ENCODE data around the gene USP20.

Gene USP20

DNA sequence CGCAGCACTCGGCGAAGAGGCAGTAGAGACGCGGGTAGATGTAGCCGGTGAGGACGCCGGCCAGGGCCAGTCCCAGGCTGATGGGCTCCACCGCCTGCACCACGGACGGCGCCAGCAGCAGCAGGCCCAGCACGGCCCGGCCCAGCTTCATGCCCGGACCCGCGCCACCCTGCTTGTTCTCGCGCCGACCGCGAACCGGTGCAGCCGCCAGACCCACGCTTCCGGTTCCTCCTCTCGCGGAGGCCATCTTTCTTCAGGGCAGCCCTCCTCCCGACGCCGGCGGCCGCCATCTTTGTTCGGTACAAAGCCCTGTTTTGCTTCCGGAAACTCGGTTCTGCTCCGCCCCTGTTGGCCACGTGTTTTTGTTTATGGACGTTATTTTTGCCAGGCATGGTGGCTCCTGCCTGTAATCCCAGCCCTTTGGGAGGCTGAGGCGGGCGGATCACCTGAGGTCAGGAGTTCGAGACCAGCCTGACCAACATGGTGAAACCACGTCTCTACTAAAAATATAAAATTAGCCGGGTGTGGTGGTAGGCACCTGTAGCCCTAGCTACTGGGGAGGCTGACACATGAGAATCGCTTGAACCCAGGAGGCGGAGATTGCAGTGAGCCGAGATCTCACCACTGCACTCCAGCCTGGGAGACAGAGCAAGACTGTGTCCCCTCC lies 11.2 kb upstream of the USP20 start, which contains the start of gene TOR1A:
TOR1A (minus strand) TSS at position 202 of the 667 bp plus-strand sequence; CDS start at position 151, 51 bp downstream.
- DNase-seq = peak; percentile 91

DNA sequence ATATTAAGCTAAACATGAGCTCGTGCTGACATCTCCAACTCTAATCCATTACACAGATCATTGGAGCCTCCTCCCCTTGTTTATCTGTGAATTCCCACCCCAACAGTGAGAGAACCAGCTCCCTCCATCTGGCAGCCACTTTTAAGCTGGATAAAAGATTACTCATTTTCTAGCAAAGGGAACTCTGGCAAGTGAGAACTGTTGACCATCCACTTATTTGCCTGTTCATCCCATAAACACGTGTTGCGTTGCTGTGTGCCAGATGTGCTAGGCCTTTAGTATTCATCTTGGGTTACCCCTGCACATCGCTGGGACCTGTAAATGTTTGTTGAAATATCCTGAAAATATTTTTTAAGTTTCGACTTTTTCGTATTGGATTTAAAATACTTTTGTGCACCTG lies 8.9 kb upstream of the USP20 start:
- DNase-seq = no peak

DNA sequence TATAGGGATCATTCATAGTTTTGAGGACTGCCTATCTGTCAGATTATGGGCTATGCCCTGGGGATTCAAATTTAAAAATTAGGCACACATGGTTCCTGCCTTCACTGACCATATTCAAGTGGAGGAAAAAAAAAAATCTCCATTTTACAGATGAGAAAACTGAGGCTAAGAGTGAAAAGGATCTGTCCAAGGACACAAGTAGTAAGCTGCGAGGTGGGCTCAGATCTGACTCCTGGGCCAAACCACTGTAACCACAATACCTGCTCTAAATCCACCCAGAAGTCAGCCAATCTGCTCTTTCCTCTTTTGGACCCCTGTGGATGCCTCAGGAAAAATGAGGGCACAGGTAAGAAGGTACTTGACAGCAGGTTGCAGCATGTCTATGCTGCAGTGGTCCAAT lies 8.5 kb upstream of the USP20 start:
- DNase-seq = no peak

DNA sequence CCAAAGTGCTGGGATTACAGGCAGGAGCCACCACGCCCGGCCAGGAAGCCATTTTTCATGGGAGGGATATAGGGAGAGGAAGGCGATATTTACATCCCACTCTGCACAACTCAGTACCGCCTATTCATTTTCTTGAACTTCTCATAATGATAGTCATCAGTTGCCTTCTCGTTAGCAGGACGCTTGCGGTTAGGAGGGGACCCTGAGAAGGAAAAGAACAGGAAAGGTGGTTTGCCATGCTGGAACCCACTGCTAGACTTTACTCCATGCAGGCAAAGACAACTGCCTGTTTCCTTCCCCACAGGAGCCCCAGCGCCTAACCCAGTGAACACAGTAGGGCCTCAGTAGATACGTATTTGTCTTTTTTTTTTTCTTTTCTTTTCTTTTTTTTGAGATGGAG lies 7.2 kb upstream of the USP20 start:
- DNase-seq = no peak

DNA sequence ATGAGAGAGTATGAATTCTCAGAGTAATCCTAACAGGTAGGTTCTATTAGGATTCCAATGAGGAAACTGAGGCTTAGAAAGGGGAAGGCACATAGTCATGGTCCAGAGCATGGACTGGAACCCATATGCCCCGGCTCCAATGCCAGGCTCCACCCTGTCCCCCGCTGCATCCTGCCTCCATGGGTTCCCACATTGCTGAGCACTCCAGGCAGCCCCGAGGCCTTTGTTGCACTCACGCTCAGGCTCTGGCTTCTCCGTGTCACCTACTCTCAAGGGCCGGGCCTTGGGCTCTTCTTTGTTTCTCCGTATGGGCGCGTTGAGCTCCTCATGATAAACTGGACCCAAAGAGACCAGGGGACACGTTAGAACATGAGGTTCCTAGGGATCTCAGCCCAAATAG lies 6.3 kb upstream of the USP20 start:
- DNase-seq = no peak

DNA sequence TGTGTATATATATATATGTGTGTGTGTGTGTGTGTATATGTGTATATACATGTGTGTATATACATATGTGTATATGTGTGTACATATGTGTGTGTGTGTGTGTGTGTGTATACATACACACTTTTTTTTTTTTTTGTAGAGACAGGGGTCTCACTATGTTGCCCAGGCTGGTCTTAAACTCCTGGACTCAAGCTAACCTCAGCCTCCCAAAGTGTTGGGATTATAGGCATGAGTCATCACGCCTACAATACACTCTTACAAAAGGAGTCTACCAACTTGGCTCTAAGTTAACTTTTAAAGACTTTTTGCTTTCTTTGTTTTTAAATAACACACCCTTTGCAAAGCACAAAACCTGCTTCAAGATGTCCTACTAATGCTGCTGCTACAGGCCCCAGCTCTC lies 2.3 kb upstream of the USP20 start:
- no peak for DNase-seq

DNA sequence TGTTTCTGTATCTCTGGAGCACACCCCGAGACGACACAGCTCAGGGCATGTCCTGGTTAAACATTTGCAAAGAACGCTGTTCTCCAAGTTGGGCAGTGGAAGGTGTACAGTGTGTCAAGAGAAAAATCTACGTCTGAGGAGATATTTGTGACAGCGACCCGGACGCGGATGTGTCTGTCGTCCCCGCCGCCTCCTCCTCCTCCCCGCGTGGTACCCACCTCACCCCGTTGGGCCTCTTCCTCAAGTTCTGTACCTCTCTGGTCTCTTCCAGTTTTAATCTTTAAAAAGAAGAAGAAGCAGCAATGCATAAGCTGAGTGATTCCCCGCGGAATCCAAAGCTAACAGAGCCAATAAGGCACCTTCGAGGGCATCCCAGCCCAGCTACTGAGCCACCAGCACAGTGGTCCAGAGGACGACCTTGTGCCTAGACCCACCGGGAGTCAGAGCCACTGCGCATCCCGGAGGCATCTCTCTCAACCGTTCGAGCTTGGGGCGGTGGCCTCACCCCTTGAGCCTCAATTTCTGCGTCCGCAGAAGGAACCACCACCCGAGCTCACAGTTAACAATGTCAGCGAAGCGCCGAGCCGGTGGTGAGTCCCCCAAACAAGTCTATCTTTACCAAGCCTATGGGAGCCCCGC lies 650 bp upstream of the USP20 start:
- peak; percentile 11 for DNase-seq

DNA sequence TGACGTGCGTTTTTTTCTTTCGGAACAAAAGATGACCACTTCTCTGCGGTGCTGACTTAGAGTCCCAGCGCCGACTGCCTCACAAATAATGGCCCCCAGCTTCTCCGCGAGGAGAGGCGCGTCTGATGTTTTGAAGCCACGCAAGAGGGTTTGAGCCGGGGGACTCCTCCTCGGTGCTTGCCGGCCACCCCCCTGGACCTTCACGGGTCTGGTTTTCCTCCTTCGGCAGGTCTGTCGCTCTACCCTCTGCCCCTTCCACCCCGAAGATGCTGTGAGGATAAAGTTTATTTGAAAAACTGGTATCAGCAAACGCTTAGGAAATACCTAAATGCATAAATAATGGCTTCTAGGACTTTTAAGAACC lies 584 bp downstream of the USP20 start:
- no peak for DNase-seq

DNA sequence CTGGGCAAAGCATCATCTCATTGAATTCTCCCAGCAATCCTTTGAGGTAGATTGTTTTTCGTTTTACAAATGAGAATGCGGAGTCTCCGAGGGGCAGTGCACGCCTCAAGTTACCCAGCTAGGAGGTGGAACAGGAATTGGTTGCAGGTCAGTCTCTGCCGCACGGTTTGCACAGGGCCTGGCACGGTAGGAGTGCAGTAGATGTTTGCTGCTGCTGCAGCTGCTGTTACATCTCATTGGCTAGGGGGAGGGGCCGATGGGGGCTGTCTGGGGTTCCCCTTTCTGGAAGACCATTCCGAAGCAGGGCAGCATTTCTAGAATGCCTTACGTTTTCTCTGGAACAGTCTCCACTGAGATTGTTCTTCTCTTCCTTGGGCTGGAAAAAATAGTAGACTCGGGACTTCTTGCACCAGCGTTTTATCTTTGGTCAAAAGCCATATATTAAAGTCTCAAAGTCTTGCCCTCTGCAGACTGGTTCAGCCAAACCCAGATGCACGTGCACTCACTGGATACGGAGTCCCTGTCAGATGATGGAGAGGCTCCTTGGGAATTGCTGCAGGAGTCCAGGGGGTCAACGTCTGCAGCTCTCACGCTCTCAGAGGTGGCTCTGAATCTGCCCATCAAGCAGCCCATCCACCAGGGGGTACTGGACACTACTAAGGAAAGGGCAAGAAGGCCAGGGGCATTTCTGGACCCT lies 1.2 kb downstream of the USP20 start:
- DNase-seq = peak; percentile 57

DNA sequence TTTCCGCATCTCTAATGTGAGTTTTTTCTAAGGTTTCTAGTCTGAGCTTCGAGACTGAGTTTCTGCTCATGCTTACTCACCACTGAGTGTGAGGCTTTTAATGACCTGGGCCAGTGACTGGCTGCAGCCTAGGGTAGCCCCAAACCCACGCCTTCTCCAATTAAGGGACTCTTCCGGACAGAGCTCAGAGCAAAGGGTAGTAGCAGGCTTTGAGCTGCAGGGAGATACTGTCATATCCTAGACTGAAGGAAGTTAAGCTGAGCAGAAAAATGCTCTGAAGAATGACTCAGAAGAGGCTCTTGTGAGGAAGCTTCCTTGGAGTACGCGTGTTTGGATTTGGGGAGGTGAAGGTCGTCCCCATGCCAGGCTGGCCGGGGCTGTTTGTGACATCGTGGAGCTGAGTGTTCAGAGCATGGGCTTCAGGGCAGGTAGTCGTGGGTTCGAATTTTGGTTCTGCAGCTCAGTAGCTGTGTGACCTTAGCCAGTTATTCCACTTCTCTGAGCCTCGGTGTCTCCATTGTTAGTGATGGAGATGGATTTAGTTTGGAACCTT lies 3.5 kb downstream of the USP20 start:
- no peak for DNase-seq

DNA sequence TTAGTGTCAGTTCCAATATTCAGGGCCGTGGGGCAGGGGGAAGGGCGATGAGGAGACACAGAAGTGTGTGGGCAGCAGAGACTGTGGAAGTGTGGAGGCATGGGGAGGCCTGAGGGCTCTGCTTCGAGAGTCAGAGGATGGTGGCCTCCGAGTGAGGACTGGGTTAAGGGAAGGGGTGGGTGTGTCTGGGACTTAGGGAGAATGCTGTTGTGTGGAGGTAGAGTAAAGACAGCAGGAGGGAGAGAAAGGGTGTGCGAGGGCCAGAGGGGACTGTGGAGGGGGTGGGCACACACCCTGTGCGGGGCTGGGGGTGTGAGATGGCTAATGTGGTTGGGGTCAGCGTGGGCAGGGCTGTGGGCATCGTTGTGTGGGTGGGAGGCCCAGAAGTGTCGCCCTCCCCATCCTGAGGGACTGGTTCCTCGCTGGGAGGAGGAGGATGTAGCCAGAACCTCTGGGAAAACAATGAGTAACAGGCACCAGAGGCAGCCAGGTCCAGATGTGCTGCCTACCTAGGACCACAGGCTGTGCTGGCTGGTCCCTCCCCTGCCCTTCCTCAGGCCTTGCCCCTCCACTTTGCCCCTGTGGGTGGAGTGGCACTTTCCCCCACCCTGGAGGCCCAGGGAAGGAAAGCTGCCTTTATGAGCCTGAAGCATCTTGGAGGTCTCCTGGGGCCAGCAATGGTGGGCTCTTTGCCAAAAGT lies 4.2 kb downstream of the USP20 start:
- no peak for DNase-seq

DNA sequence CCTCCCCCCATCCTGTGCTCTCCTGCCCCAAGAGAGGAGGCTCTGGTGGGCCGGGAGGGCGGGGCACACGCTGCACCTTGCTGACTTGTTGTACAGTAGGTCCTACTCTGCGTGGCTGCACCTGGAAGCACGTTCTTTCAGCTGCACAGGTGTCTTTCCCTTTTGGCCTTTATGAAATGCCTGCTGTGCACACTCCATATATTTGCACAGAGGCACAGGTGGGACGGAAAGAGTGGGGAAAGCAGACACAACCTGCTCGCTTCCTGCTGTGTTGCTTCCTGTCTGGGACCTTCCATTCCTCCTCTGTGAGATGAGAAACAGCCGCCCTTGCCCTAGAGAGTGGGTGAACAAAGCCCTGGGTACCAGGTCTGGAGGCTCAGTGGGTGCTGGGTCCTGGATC lies 4.8 kb downstream of the USP20 start:
- DNase-seq = no peak

DNA sequence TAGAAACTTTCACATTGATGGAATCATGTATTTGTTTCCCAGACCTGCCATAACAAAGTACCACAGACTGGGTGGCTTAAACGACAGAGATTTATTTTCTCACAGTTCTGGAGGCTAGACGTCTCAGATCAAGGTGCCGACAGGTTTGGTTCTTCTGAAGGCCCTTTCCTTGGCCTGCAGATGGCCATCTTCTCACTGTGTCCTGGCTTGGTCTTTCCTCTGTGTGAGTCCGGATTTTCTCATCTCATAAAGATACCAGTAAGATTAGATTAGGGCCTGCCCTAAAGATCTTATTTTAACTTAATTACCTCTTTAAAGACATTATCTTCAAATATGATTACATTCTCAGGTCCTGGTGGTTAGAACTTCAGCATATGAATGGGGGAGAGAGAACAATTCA lies 5.8 kb downstream of the USP20 start:
- DNase-seq = no peak

DNA sequence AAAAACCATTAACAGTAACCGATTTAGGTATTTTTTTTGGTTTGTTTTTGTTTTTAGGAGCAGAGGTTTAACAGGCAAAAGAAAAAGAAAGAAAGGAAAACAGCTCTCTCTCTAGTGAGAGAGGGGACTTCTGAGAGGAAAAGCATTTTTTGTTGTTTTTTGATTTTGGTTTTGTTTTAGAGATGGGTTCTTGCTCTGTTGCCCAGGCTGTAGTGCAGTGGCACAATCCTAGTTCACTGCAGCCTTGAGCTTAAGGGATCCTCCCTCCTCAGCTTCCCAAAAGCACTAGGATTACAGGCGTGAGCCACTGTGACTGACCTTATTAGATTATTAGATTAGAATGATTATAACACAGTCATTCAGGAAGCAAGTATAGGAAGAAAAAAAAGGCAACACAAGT lies 10.1 kb downstream of the USP20 start:
- no peak for DNase-seq

DNA sequence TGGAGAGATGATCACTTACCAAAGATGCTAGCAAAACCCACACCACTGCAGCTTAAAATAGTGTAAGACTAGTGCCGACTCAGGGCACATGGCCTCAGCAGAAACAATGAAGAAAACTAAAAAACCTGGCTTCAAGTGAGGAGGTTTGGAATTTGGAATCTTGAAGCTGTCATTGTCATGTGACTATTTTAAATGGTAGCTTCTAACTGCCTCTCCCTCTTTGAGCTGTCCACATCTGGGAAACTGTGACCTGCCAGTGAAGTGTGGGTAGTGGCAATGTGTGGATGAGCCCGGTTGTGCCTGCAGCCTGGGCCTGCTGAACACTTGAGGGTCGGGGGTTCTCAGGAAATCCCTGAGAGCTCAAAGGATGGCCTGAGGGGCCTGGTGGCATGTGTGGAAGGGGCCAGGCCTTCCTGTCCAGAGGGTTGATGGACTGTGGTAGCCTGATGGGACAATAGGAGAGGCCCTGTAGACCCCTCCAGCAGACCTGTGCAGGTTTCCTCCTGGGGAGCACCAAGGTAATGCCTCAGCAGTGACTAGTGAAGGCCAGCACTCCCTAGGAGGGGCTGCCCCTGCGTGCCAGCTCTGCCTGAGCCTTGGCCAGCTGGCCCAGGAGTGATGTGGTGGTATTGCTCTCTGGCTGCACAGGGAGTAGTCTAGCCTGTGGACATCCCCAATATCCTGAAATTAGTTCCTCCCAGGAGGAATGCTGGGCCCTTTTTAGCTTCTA lies 13.6 kb downstream of the USP20 start:
- DNase-seq = no peak

DNA sequence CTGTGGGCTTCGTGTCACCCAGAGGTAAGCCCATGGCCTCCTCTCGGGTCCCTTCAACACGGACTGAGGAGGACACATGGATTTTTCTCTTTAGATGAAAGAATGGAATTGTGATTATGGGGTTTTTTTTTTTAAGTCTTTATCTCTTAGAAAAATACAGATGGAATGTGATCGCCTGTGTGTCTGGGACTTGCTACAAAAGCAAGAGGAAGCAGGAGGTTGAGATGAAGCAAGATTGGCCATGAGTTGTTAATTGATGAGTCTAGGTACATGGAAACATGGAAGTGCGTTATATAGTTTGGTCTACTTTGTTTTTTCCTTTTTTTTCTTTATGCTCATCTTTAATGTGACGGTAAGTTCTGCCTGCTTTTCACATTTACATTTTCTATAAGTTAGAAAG lies 14.6 kb downstream of the USP20 start:
- DNase-seq = no peak

DNA sequence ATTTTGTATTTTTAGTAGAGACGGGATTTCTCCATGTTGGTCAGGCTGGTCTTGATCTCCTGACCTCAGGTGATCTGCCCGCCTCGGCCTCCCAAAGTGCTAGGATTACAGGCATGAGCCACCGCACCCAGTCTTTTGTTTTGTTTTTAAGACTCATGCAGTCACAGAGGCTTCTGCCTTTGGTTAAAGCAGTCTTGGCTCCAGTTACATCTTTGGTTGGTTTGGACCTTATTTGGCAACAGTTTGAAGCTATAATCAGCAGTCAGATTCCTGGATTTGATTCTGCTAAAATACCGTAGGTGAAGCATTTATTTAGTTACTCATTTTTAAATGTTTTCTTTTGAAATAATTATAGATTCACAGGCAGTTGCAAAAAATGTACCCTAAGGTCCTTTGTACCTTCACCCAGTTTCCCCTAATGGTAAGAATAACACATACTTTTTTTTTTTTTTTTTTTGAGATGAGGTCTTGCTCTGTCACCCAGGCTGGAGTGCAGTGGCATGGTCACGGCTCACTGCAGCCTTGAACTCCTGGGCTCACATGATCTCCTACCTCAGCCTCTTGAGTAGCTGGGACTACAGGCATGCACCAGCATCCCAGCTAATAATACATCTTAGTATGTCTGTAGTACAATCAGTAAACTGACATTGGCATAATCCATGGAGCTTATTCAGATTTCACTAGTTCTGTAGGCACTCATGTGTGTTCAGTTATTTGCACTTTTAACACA lies 15.7 kb downstream of the USP20 start:
- DNase-seq = no peak

DNA sequence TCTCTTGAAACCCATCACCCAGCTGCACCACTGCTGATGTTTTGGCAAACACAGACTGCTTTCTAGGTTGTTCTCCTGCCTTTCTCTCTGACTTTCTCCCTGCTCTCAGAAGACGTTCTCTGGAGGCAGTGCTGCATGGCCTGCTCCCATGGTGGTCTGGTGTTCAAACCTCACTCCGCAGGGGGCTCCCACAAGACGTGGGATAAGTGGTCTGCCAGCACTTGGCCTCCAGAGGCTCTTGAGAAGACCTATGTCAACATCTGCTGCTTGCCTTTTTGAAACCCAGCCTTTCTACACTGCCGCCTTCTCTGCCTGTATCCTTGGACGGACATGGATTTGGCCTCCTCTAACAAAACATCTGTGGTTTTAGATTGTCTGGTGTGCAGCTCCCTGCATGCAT lies 16.6 kb downstream of the USP20 start:
- no peak for DNase-seq

DNA sequence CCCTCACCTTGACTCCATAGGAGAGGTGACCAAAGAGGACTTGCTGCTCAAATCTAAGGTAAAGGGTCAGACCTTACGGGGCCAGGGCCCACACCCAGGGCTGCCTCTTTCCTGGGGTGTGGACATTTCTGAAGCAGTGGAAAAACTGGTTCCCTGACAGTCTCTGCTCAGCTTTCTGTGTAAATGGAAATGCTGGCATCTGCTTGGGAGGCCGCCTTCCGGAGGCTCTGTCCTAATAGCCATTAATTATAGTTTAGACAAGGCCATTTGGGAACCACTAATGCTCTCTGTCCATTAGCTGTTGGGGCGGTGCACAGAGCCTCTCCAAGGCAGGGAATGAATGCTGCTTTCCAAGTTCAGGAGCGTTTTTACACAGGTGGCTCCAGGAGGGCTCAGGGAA lies 17.3 kb downstream of the USP20 start:
- DNase-seq = no peak

DNA sequence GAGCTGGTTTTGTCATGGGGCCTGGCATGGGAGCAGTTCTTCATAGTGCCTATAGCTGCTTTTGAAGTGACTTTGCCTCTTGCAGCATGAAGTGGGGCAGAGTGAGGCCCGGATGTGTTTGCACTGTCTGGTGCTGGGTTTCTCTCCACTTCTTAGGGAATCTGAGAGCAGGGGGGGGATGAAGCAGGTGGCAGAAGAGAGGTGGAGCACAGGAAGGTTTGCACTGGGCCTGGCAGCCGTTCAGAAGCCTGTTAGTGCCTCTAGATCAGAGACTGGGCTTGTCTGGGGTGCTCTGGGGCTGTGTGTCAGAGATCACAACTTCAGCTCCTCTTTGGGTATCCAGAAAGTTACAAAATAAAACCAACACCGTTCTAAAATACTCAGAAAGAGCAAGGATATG lies 18.4 kb downstream of the USP20 start:
- DNase-seq = no peak

DNA sequence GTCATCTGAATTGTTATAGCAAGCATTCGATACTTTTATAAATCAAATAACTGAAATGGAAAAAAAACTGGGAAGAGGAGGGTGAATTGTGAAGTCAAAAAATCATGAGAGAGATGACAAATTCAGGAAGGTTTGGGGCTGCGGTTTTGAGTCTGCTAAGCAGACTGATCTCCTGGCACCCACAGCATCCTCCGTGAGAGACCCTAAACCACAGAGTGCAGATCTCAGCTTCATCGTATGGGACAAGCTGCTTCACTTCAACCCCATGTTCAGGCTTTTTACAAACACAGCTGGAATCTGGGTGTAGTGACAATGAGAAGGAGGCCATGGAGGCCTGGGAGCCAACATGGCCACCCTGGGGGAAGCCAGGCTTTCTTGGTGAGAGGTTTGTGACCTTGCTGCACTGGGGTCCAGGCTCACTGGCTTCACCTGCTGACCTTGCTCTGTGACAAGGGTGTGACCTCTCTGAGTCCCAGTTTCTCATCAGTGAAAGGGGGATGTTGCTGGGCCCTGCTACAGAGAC lies 19.4 kb downstream of the USP20 start:
- DNase-seq = no peak

DNA sequence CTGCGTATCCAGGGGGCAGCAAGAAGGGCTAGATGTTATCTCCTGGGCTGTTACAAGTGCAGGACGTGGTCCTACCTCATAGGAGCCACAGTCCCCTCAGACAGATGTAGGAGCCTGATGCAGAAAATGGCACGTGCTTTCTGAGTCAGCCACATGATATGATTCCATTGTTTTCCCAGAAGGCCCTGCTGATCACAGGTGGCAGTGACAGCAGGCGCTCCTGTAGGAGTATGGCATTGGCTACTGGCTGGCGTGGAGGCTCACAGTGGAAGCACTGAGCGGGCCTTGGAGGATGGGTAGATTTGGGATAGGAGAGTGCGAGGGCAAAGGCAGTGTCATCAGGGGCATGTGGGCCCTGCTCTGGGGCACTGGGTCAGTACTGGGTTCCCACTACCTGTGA lies 21.9 kb downstream of the USP20 start:
- no peak for DNase-seq

All from CD4-positive, alpha-beta T cell treated with Interferon gamma for 1 hour (primary cell).